Liver (tissue), 9 donors: ENCODE results near the gene BZW2. TPM values are rescaled to one million over a fixed set of nuclear protein-coding genes. Genes with fewer than 3 reads are reported as not detected.

Experiments
- DNase-seq: peaks from one replicate; pipeline ENCODE4 v3.0.0-alpha.2; 2017; ENCODE audit warnings: low spot score
- H3K27ac ChIP-seq, 2 donors: one replicate each; pipeline ENCODE4 v1.7.0; 2013; ENCODE audit warnings: inconsistent platforms in 2 of 2, low read length in 2 of 2, control low read depth in 1 of 2, low read depth in 1 of 2, mild to moderate bottlenecking in 1 of 2
- H3K27me3 ChIP-seq, 4 donors: one replicate each; pipeline versions ENCODE4 v1.6.1 to v1.7.0; 2013; ENCODE audit warnings: low read length in 3 of 4, inconsistent platforms in 1 of 4, mild to moderate bottlenecking in 1 of 4, moderate library complexity in 1 of 4; ENCODE audit not compliant: control insufficient read depth in 4 of 4, insufficient read depth in 4 of 4
- H3K36me3 ChIP-seq, 4 donors: one replicate each; pipeline versions ENCODE4 v1.6.1 to v1.7.0; 2013; ENCODE audit warnings: low read length in 3 of 4, mild to moderate bottlenecking in 3 of 4, low read depth in 1 of 4, moderate library complexity in 1 of 4; ENCODE audit not compliant: control insufficient read depth in 4 of 4, insufficient read depth in 3 of 4
- H3K4me1 ChIP-seq, 4 donors: one replicate each; pipeline versions ENCODE4 v1.6.1 to v1.7.0; 2013; ENCODE audit warnings: low read length in 3 of 4, mild to moderate bottlenecking in 3 of 4, moderate library complexity in 1 of 4; ENCODE audit not compliant: control insufficient read depth in 4 of 4, insufficient read depth in 4 of 4
- H3K4me3 ChIP-seq, 3 donors: one replicate each; pipeline versions ENCODE4 v1.6.1 to v1.7.0; 2013; ENCODE audit warnings: low read length in 3 of 3, control low read depth in 1 of 3, low read depth in 1 of 3, mild to moderate bottlenecking in 1 of 3
- H3K9ac ChIP-seq, 2 donors: one replicate each; pipeline ENCODE4 v1.7.0; 2013; ENCODE audit warnings: low read length in 2 of 2, mild to moderate bottlenecking in 2 of 2, moderate library complexity in 2 of 2, control low read depth in 1 of 2, low read depth in 1 of 2
- H3K9me3 ChIP-seq, 4 donors: one replicate each; pipeline versions ENCODE4 v1.6.1 to v1.7.0; 2013; ENCODE audit warnings: low read length in 3 of 4; ENCODE audit not compliant: control insufficient read depth in 4 of 4
- ATF3 ChIP-seq: IDR thresholded peaks from 2 replicates; pipeline ENCODE4 v1.6.1; 2016; ENCODE audit warnings: antibody characterized with exemption
- CTCF ChIP-seq: fragments of 150-350 bp; IDR thresholded peaks from 2 replicates; pipeline ENCODE4 v1.5.1; 2017; ENCODE audit warnings: improper control_type of control experiment, low read depth, low read length; ENCODE audit not compliant: missing input control
- EGR1 ChIP-seq, 2 donors: IDR thresholded peaks; 2 replicates each; pipeline ENCODE4 v1.6.1; 2016 to 2018; ENCODE audit warnings: antibody characterized with exemption in 2 of 2, low read depth in 2 of 2
- FOXA1 ChIP-seq: IDR thresholded peaks from 2 replicates; pipeline ENCODE4 v1.6.1; 2016; ENCODE audit warnings: antibody characterized with exemption
- FOXA2 ChIP-seq: IDR thresholded peaks from 2 replicates; pipeline ENCODE4 v1.6.1; 2016; ENCODE audit warnings: antibody characterized with exemption
- GABPA ChIP-seq, 2 donors: IDR thresholded peaks in 1 of 2; conservative IDR thresholded peaks in 1 of 2; 2 replicates each; pipeline ENCODE4 v1.6.1; 2016; ENCODE audit warnings: antibody characterized with exemption in 2 of 2, mild to moderate bottlenecking in 1 of 2, moderate library complexity in 1 of 2
- HNF4A ChIP-seq, 2 donors: conservative IDR thresholded peaks; 2 replicates each; pipeline ENCODE4 v1.6.1; 2016; ENCODE audit warnings: antibody characterized with exemption in 2 of 2, mild to moderate bottlenecking in 2 of 2
- HNF4G ChIP-seq: IDR thresholded peaks from 2 replicates; pipeline ENCODE4 v1.6.1; 2016; ENCODE audit warnings: antibody characterized with exemption
- JUND ChIP-seq, 2 donors: IDR thresholded peaks; 2 replicates each; pipeline ENCODE4 v1.6.1; 2016; ENCODE audit warnings: antibody characterized with exemption in 2 of 2
- MAX ChIP-seq: IDR thresholded peaks from 2 replicates; pipeline ENCODE4 v1.6.1; 2016; ENCODE audit warnings: antibody characterized with exemption
- NR2F2 ChIP-seq: IDR thresholded peaks from 2 replicates; pipeline ENCODE4 v1.6.1; 2016; ENCODE audit warnings: antibody characterized with exemption
- RAD21 ChIP-seq, 2 donors: IDR thresholded peaks; 2 replicates each; pipeline ENCODE4 v1.6.1; 2016; ENCODE audit warnings: antibody characterized with exemption in 2 of 2, mild to moderate bottlenecking in 2 of 2
- RXRA ChIP-seq, 2 donors: IDR thresholded peaks; 2 replicates each; pipeline ENCODE4 v1.6.1; 2017 to 2018; ENCODE audit warnings: antibody characterized with exemption in 2 of 2, mild to moderate bottlenecking in 1 of 2
- SP1 ChIP-seq: IDR thresholded peaks from 2 replicates; pipeline ENCODE4 v1.6.1; 2018; ENCODE audit warnings: antibody characterized with exemption, mild to moderate bottlenecking
- TAF1 ChIP-seq: conservative IDR thresholded peaks from 2 replicates; pipeline ENCODE4 v1.6.1; 2016; ENCODE audit warnings: antibody characterized with exemption, mild to moderate bottlenecking
- YY1 ChIP-seq: IDR thresholded peaks from 2 replicates; pipeline ENCODE4 v1.6.1; 2016; ENCODE audit warnings: antibody characterized with exemption, mild to moderate bottlenecking
- WGBS: extraction: QIAGEN DNeasy Blood & Tissue Kit; methylation state at CpG from one replicate; pipeline ENCODE4 v1.1.7; 2013; 5-methylcytosine and 5-hydroxymethylcytosine counted together
- polyA plus RNA-seq, 2 donors: library from polyadenylated mRNA; stranded (reverse) in 1 of 2; unstranded in 1 of 2; fragments of 200-250 nt in 1 of 2; fragments of >200 nt in 1 of 2; fragmentation: Nextera tagmentation in 1 of 2; extraction: Ambion mirVana in 1 of 2; gene quantifications; one replicate each; pipeline versions ENCODE4 v1.2.1 to v1.2.3, GENCODE V29; 2013 to 2015
- total RNA-seq, 2 donors: library from RNA; depleted of rRNA; stranded (reverse); fragments of >200 nt; gene quantifications; one replicate each; pipeline ENCODE4 v1.2.3, GENCODE V29; 2014
- TF ChIP-seq, protein P1 (sequence below): IDR thresholded peaks from 2 replicates; pipeline ENCODE4 v1.6.1; 2016; ENCODE audit warnings: antibody characterized with exemption, mild to moderate bottlenecking
- TF ChIP-seq, protein P2 (sequence below): IDR thresholded peaks from 2 replicates; pipeline ENCODE4 v1.6.1; 2016; ENCODE audit warnings: antibody characterized with exemption
- donor health status: healthy.
- donor health status: healthy.
- donor health status: healthy.
- donor health status: healthy.
- donor health status: healthy.

The BZW2 gene
- total and polyA plus RNA-seq, 4 donors: 10.9 to 18.6 (median 13.1) TPM

- H3K27me3 ChIP-seq: no peaks in the 10 kb centered on the region
- TF ChIP-seq SP1 (no peak), YY1 (no peak), MAX (no peak), JUND (IDR thresholded peaks at IDR 0.05) (no peak), TAF1 (no peak), FOXA2 (no peak), CTCF (no peak), EGR1 (IDR thresholded peaks at IDR 0.05; ENCODE audit: low read depth in 2 of 2) (no peak), RXRA (IDR thresholded peaks at IDR 0.05) (no peak), RAD21 (IDR thresholded peaks at IDR 0.05) (no peak), HNF4A (conservative IDR thresholded peaks at IDR 0.05) (no peak), GABPA (IDR thresholded peaks at IDR 0.05 in 1 of 2, conservative IDR thresholded peaks at IDR 0.05 in 1 of 2) (no peak)
- TF ChIP-seq, protein P1, sequence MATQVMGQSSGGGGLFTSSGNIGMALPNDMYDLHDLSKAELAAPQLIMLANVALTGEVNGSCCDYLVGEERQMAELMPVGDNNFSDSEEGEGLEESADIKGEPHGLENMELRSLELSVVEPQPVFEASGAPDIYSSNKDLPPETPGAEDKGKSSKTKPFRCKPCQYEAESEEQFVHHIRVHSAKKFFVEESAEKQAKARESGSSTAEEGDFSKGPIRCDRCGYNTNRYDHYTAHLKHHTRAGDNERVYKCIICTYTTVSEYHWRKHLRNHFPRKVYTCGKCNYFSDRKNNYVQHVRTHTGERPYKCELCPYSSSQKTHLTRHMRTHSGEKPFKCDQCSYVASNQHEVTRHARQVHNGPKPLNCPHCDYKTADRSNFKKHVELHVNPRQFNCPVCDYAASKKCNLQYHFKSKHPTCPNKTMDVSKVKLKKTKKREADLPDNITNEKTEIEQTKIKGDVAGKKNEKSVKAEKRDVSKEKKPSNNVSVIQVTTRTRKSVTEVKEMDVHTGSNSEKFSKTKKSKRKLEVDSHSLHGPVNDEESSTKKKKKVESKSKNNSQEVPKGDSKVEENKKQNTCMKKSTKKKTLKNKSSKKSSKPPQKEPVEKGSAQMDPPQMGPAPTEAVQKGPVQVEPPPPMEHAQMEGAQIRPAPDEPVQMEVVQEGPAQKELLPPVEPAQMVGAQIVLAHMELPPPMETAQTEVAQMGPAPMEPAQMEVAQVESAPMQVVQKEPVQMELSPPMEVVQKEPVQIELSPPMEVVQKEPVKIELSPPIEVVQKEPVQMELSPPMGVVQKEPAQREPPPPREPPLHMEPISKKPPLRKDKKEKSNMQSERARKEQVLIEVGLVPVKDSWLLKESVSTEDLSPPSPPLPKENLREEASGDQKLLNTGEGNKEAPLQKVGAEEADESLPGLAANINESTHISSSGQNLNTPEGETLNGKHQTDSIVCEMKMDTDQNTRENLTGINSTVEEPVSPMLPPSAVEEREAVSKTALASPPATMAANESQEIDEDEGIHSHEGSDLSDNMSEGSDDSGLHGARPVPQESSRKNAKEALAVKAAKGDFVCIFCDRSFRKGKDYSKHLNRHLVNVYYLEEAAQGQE: no peak
- TF ChIP-seq, protein P2, sequence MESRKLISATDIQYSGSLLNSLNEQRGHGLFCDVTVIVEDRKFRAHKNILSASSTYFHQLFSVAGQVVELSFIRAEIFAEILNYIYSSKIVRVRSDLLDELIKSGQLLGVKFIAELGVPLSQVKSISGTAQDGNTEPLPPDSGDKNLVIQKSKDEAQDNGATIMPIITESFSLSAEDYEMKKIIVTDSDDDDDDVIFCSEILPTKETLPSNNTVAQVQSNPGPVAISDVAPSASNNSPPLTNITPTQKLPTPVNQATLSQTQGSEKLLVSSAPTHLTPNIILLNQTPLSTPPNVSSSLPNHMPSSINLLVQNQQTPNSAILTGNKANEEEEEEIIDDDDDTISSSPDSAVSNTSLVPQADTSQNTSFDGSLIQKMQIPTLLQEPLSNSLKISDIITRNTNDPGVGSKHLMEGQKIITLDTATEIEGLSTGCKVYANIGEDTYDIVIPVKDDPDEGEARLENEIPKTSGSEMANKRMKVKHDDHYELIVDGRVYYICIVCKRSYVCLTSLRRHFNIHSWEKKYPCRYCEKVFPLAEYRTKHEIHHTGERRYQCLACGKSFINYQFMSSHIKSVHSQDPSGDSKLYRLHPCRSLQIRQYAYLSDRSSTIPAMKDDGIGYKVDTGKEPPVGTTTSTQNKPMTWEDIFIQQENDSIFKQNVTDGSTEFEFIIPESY: no peak
- no peak overlapping the region for H3K4me3 ChIP-seq
- WGBS: 81% methylated on average over 2 of the region's 2 CpGs
- DNase-seq: no peak
- H3K36me3 ChIP-seq: no peaks in the 10 kb centered on the region
- H3K27ac ChIP-seq: no peak overlapping the region
- no peaks in the 10 kb centered on the region for H3K9me3 ChIP-seq
- no peak overlapping the region for H3K9ac ChIP-seq
- peaks cover 0 to 7% (median under 1%) of the 10 kb centered on the region in 4 donors for H3K4me1 ChIP-seq
Measured at GRCh38 chr7:16652888-16653287, 6.9 kb downstream of the BZW2 start.

DNA sequence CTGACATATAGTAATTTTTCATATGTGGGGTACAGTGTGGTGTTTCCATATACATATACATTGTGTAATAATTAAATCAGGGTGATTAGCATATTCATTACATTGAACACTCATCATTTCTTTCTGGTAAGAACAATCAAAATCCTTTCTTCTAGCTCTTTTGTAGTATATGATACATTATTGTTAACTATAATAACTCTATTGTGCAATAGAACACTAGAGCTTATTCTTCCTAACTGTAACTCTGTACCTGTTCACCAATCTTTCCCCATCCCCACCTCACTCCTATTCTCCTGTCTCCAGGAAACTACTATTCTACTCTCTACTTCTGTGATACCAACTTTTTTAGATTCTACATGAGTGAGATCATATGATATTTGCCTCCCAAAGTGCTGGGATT lies 9.4 kb downstream of the BZW2 start:
- Histone ChIP-seq H3K4me1 (peaks cover 0 to 3% (median under 1%) of the 10 kb centered on the region in 4 donors), H3K9ac (no peak overlapping the region), H3K27ac (no peak overlapping the region), H3K9me3 (no peaks in the 10 kb centered on the region), H3K36me3 (no peaks in the 10 kb centered on the region), H3K27me3 (no peaks in the 10 kb centered on the region), H3K4me3 (no peak overlapping the region)
- no peak for DNase-seq
- no peak for TF ChIP-seq JUND (IDR thresholded peaks at IDR 0.05)
- TF ChIP-seq FOXA1: no peak
- TF ChIP-seq RXRA (IDR thresholded peaks at IDR 0.05): no peak
- no peak for TF ChIP-seq SP1
- no peak for TF ChIP-seq YY1
- TF ChIP-seq ATF3: no peak
- no peak for TF ChIP-seq HNF4A (conservative IDR thresholded peaks at IDR 0.05)
- TF ChIP-seq EGR1 (IDR thresholded peaks at IDR 0.05; ENCODE audit: low read depth in 2 of 2): no peak
- TF ChIP-seq, protein P1: no peak
- TF ChIP-seq, protein P2: no peak
- no peak for TF ChIP-seq RAD21 (IDR thresholded peaks at IDR 0.05)
- TF ChIP-seq FOXA2: no peak
- no peak for TF ChIP-seq MAX
- TF ChIP-seq HNF4G: no peak
- no peak for TF ChIP-seq NR2F2
- TF ChIP-seq TAF1: no peak
